Activated CD4-positive, alpha-beta memory T cell treated with anti-CD3 and anti-CD28 coated beads, Interleukin-2, amount 10 ng/mL, durations not matched to agents 7 days and 5 days (primary cell): ENCODE results near the gene PRKACG. TPM values are rescaled to one million over a fixed set of nuclear protein-coding genes. Genes with fewer than 3 reads are reported as not detected.

ENCODE experiments used
- CTCF ChIA-PET: fragments of 350-600 bp; sonication (Branson Sonifier 250); formaldehyde crosslinking; loops from one replicate; lab custom pipeline; 2021; ENCODE audit warnings: antibody characterized with exemption, inconsistent platforms; lab: Charles Lee
- POLR2A ChIA-PET: fragments of 350-600 bp; sonication (Branson Sonifier 250); formaldehyde crosslinking; loops from one replicate; lab custom pipeline; 2021; ENCODE audit warnings: antibody characterized with exemption; lab: Charles Lee
- DNase-seq: peaks from one replicate; pipeline ENCODE4 v3.0.0-alpha.2; 2020
- H3K27ac Mint-ChIP-seq: one replicate; pipeline ENCODE4 v1.8.0; 2021; ENCODE audit warnings: mild to moderate bottlenecking, mixed read lengths
- H3K27me3 Mint-ChIP-seq: one replicate; pipeline ENCODE4 v1.8.0; 2021; ENCODE audit warnings: mixed read lengths
- H3K36me3 Mint-ChIP-seq: one replicate; pipeline ENCODE4 v1.8.0; 2021; ENCODE audit warnings: low read depth, mixed read lengths
- H3K4me1 Mint-ChIP-seq: one replicate; pipeline ENCODE4 v1.8.0; 2021; ENCODE audit warnings: mixed read lengths
- H3K4me3 Mint-ChIP-seq: one replicate; pipeline ENCODE4 v1.8.0; 2021; ENCODE audit warnings: mild to moderate bottlenecking, mixed read lengths
- H3K9me3 Mint-ChIP-seq: one replicate; pipeline ENCODE4 v1.8.0; 2021; ENCODE audit warnings: mixed read lengths
- total RNA-seq, 2 experiments: library from RNA; stranded (reverse); gene quantifications; one replicate each; pipeline ENCODE4 v1.2.3, GENCODE V29; 2021

The PRKACG gene
- total RNA-seq, 2 experiments from 2014 or later: not detected

- Mint-ChIP-seq H3K27me3 (no peaks in the 10 kb centered on the region), H3K4me3 (no peak overlapping the region), H3K9me3 (peaks cover 7% of the 10 kb centered on the region), H3K36me3 (peaks cover 8% of the 10 kb centered on the region), H3K4me1 (peaks cover 76% of the 10 kb centered on the region), H3K27ac (no peak overlapping the region)
- POLR2A ChIA-PET: no interaction called here
- DNase-seq: no peak
- CTCF ChIA-PET: no interaction called here
Observed at GRCh38 chr9:68978501-68978900, 35.4 kb downstream of the PRKACG start.

DNA sequence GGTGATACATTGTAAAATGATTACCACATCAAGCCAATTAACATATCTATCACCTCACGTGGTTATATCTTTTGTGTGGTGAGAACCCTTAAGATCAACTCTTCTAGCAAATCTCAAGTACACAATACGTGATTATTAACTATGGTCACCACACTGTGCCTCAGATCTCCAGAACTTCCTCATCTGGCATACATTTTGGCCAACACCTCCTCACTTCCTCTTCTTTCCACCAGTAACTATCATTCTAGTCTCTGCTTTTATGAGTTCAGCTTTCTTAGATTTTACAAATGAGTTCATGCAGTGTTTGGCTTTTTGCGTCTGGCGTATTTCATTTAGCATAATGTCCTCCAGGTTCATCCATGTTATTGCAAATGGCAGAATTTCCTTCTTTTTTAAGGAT lies 35.8 kb downstream of the PRKACG start:
- peaks cover 75% of the 10 kb centered on the region for H3K4me1 Mint-ChIP-seq
- H3K36me3 Mint-ChIP-seq: peaks cover 8% of the 10 kb centered on the region
- CTCF ChIA-PET: no interaction called here
- POLR2A ChIA-PET: no interaction called here
- H3K9me3 Mint-ChIP-seq: peaks cover 7% of the 10 kb centered on the region
- no peak for DNase-seq
- no peaks in the 10 kb centered on the region for H3K27me3 Mint-ChIP-seq
- no peak overlapping the region for H3K4me3 Mint-ChIP-seq
- H3K27ac Mint-ChIP-seq: no peak overlapping the region

DNA sequence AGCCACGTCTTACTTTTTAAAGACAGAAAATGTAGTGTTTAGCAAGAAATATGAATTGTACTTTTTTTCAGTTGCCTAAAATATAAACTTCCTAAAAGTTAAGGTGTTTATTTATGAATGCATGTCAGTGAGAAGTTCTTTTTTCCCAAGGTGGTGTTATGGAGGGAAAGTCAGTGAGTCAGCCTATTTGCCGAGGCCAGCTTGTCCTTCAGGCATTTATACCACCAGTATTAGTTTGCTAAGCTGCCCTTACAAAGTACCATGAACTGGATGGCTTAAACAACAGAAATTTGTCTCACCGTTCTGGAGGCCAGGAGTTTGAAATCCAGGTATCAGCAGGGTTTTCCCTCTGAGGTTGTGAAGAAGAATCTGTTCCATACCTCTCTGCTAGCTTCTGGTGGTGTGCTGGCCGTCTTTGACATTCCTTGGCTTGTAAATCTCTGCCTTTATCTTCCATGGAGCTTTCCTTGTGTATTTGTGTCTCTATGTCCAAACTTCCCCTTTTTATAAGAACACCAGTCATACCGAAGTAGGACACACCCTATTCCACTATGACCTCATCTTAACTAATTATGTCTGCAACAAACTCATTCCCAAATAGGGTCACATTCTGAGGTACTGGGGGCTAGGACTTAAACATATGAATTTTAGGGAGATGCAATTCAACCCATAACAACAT lies 38.4 kb downstream of the PRKACG start:
- Mint-ChIP-seq H3K27me3 (no peaks in the 10 kb centered on the region), H3K4me3 (peak overlapping the region; percentile 38), H3K36me3 (peaks cover 17% of the 10 kb centered on the region), H3K27ac (peak overlapping the region; percentile 81), H3K4me1 (peaks cover 72% of the 10 kb centered on the region), H3K9me3 (peaks cover 11% of the 10 kb centered on the region)
- POLR2A ChIA-PET: interaction anchor here (0.6 to 3.0 kb wide), 5 partner anchors 10 to 61 kb away, joined by 3 to 11 read pairs (median 3); partner anchors contain the start of gene FXN
- no peak for DNase-seq
- CTCF ChIA-PET: interaction anchor here (0.9 to 2.5 kb wide), 9 partner anchors 9 to 407 kb away, joined by 3 to 11 read pairs (median 3); partner anchors contain the start of gene FXN

DNA sequence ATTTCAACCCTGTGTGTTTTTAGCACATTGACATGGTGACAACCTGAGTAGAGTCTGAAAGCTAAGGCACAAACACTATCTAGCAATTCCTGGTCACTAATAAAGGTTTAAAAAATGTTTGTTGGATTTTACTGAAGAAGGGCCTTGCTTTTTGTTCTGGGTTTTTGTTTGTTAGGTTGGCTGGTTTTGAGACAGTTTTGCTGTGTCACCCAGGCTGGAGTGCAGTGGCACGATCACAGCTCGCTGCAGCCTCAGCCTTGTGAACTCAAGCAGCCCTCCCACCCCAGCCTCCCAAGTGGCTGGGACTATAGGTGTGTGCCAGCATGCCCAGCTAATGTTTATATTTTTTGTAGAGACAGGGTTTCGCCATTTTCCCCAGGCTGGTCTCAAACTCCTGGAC lies 39.0 kb downstream of the PRKACG start:
- no peak for DNase-seq
- Mint-ChIP-seq H3K9me3 (peaks cover 11% of the 10 kb centered on the region), H3K4me1 (peaks cover 67% of the 10 kb centered on the region), H3K27me3 (no peaks in the 10 kb centered on the region), H3K4me3 (peak overlapping the region; percentile 48), H3K36me3 (peaks cover 17% of the 10 kb centered on the region), H3K27ac (peak overlapping the region; percentile 81)
- ChIA-PET CTCF (interaction anchor here (0.5 to 2.5 kb wide), 14 partner anchors 9 to 407 kb away, joined by 3 to 11 read pairs (median 3); partner anchors contain the start of gene FXN), POLR2A (interaction anchor here (0.7 to 3.0 kb wide), 12 partner anchors 9 to 196 kb away, joined by 3 to 11 read pairs (median 3); partner anchors contain the start of gene FXN)

DNA sequence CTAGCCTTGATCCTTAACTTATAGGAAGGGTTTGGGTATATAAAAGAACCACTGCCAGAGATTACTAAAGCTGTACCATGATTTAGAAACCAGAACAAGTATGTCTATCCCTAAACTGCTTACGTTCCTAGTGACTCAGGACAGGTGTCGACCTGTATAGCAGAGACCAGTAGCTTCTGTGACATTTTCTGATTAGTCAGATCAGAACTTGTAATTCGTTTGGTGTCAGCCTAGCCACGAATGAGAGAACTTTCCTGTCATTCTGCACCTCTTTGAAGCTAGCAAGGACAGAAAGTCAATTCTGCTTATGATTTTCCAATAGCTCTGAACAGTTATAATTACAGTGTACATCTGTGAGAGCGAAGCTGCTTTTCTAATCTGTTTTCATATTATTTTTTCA lies 39.5 kb downstream of the PRKACG start:
- peaks cover 11% of the 10 kb centered on the region for H3K9me3 Mint-ChIP-seq
- ChIA-PET CTCF (interaction anchor here (0.5 to 2.5 kb wide), 14 partner anchors 8 to 406 kb away, joined by 3 to 11 read pairs (median 3); partner anchors contain the start of gene FXN), POLR2A (interaction anchor here (0.7 to 3.0 kb wide), 14 partner anchors 9 to 195 kb away, joined by 3 to 11 read pairs (median 4); partner anchors contain the start of gene FXN)
- peak overlapping the region; percentile 81 for H3K27ac Mint-ChIP-seq
- H3K4me3 Mint-ChIP-seq: peak overlapping the region; percentile 49
- peaks cover 17% of the 10 kb centered on the region for H3K36me3 Mint-ChIP-seq
- peaks cover 63% of the 10 kb centered on the region for H3K4me1 Mint-ChIP-seq
- no peaks in the 10 kb centered on the region for H3K27me3 Mint-ChIP-seq
- DNase-seq: peak; percentile 40

DNA sequence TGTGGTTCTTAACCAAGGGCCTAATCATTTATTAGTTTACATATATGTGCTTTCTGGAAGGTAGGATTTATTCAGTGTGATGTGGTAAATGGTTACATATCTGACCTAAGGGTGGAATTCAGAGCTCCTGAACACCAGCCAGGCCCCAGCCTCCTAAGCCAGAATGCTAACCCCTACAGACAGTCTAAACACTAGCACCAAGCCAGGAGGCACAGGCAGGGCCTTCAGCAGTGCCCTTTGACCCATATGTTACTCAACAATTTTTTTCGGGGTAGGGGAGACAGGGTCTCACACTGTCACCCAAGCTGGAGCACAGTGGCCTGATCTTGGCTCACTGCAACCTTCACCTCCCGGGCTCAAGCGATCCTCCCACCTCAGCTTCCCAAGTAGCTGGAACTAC lies 40.3 kb downstream of the PRKACG start:
- ChIA-PET POLR2A (interaction anchor here (0.9 to 3.0 kb wide), 8 partner anchors 8 to 61 kb away, joined by 3 to 11 read pairs (median 6); no protein-coding TSS in a partner anchor), CTCF (interaction anchor here (1.1 to 2.5 kb wide), 3 partner anchors 26 to 194 kb away, joined by 3 to 11 read pairs (median 6); a partner anchor contains a TSS)
- peaks cover 17% of the 10 kb centered on the region for H3K36me3 Mint-ChIP-seq
- DNase-seq: no peak
- peaks cover 11% of the 10 kb centered on the region for H3K9me3 Mint-ChIP-seq
- H3K27ac Mint-ChIP-seq: peak overlapping the region; percentile 81
- peak overlapping the region; percentile 49 for H3K4me3 Mint-ChIP-seq
- peaks cover 54% of the 10 kb centered on the region for H3K4me1 Mint-ChIP-seq
- H3K27me3 Mint-ChIP-seq: no peaks in the 10 kb centered on the region

- DNase-seq: no peak
- POLR2A ChIA-PET: no interaction called here
- H3K36me3 Mint-ChIP-seq: peaks cover 8% of the 10 kb centered on the region
- H3K4me1 Mint-ChIP-seq: peaks cover 36% of the 10 kb centered on the region
- H3K9me3 Mint-ChIP-seq: peaks cover 4% of the 10 kb centered on the region
- H3K4me3 Mint-ChIP-seq: no peak overlapping the region
- H3K27me3 Mint-ChIP-seq: no peaks in the 10 kb centered on the region
- CTCF ChIA-PET: no interaction called here
- H3K27ac Mint-ChIP-seq: no peak overlapping the region
Observed at GRCh38 chr9:68970151-68970550, 43.8 kb downstream of the PRKACG start.

GRCh38 chr9:68969538-68969937 lies 44.4 kb downstream of the PRKACG start:
- H3K36me3 Mint-ChIP-seq: peaks cover 8% of the 10 kb centered on the region
- peaks cover 4% of the 10 kb centered on the region for H3K9me3 Mint-ChIP-seq
- H3K4me3 Mint-ChIP-seq: no peak overlapping the region
- POLR2A ChIA-PET: no interaction called here
- no peaks in the 10 kb centered on the region for H3K27me3 Mint-ChIP-seq
- no peak overlapping the region for H3K27ac Mint-ChIP-seq
- no peak for DNase-seq
- CTCF ChIA-PET: interaction anchor here (0.7 kb wide), 1 partner anchor 111 kb away, joined by 3 read pairs; no protein-coding TSS in a partner anchor
- peaks cover 30% of the 10 kb centered on the region for H3K4me1 Mint-ChIP-seq

- ChIA-PET CTCF (interaction anchor here (1.3 to 2.1 kb wide), 2 partner anchors 18 to 32 kb away, joined by 3 to 6 read pairs; no protein-coding TSS in a partner anchor), POLR2A (interaction anchor here (0.9 to 1.0 kb wide), 2 partner anchors 13 to 22 kb away, joined by 3 read pairs; no protein-coding TSS in a partner anchor)
- peaks cover 4% of the 10 kb centered on the region for H3K9me3 Mint-ChIP-seq
- H3K4me3 Mint-ChIP-seq: no peak overlapping the region
- no peak for DNase-seq
- H3K27ac Mint-ChIP-seq: no peak overlapping the region
- H3K36me3 Mint-ChIP-seq: peaks cover 8% of the 10 kb centered on the region
- peaks cover 14% of the 10 kb centered on the region for H3K4me1 Mint-ChIP-seq
- H3K27me3 Mint-ChIP-seq: no peaks in the 10 kb centered on the region
Observed at GRCh38 chr9:68967800-68968199, 46.1 kb downstream of the PRKACG start.

DNA sequence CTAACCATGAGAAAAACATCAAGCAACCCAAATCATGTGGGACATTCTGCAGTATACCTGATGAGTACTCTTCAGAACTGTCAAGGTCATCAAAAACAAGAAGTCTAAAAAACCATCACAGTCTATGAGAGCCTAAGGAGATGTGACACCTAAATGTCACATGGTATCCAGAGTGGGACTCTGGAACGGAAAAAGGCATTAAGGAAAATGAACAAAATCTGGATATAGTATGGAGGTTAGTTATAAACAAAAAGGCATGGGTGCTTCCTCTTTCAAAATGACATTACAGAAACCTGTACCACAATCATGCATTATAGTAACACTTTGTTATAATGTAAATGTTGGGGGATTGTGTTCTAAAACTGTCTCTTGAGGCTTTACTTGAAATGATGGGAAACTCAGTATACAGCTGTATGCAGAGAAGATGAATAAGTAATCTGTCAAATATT lies 47.4 kb downstream of the PRKACG start:
- ChIA-PET POLR2A (interaction anchor here (2.7 kb wide), 1 partner anchor 8 kb away, joined by 11 read pairs; no protein-coding TSS in a partner anchor), CTCF (interaction anchor here (1.1 to 2.1 kb wide), 2 partner anchors 33 to 398 kb away, joined by 3 to 6 read pairs; no protein-coding TSS in a partner anchor)
- Mint-ChIP-seq H3K4me1 (peaks cover 7% of the 10 kb centered on the region), H3K27me3 (peaks cover under 1% of the 10 kb centered on the region), H3K9me3 (peaks cover under 1% of the 10 kb centered on the region), H3K36me3 (peaks cover 2% of the 10 kb centered on the region), H3K27ac (no peak overlapping the region), H3K4me3 (no peak overlapping the region)
- no peak for DNase-seq

DNA sequence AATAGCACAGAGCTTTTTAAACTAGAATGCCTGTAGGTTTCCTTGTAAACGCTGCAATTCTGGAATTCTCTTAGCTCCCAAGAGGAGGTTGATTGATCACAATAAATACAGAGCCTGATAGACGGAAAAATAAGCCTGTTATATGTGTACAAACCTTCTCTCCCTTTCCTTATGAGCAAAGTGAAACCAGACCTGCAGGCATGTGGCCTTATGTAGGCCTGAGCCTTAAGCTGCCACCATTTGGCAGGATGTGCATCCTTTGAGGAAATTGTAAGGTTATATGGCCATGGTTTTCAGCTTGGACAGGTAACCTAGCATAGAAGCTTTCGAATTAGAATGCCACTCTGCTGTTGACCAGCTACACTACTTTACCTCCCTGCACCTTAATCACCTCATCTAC lies 49.1 kb downstream of the PRKACG start:
- Mint-ChIP-seq H3K4me3 (no peak overlapping the region), H3K36me3 (no peaks in the 10 kb centered on the region), H3K27ac (no peak overlapping the region), H3K27me3 (peaks cover 11% of the 10 kb centered on the region), H3K4me1 (peaks cover 3% of the 10 kb centered on the region), H3K9me3 (no peaks in the 10 kb centered on the region)
- no peak for DNase-seq
- CTCF ChIA-PET: interaction anchor here (1.1 to 1.3 kb wide), 2 partner anchors 10 to 35 kb away, joined by 3 read pairs; no protein-coding TSS in a partner anchor
- POLR2A ChIA-PET: interaction anchor here (0.9 to 2.7 kb wide), 3 partner anchors 9 to 185 kb away, joined by 3 to 11 read pairs (median 3); a partner anchor contains a TSS

DNA sequence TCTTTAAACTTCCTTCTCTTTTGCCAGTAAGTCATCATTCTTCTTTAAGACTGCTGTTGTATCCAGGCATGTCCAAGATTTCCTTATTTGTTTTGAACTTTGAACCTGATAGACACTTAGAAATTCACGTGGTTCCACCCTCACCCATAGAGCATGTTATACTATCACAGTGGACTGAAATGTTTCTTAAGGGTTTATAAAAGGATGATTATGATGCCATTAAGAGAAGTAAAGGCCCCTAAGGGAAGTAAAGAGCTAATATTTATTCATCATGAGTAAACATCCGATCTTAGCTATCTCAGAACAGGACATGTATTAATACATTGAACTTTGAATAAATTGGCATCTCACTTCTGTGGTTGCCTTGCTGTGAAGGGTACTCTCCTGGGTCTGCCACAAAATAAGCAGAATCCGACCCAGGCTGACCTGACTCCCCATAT lies 49.8 kb downstream of the PRKACG start:
- Mint-ChIP-seq H3K4me1 (peaks cover 3% of the 10 kb centered on the region), H3K9me3 (no peaks in the 10 kb centered on the region), H3K4me3 (no peak overlapping the region), H3K27ac (no peak overlapping the region), H3K36me3 (no peaks in the 10 kb centered on the region), H3K27me3 (peaks cover 15% of the 10 kb centered on the region)
- POLR2A ChIA-PET: interaction anchor here (0.9 to 2.7 kb wide), 3 partner anchors 10 to 184 kb away, joined by 3 to 11 read pairs (median 3); a partner anchor contains a TSS
- CTCF ChIA-PET: interaction anchor here (1.1 to 1.3 kb wide), 2 partner anchors 10 to 36 kb away, joined by 3 read pairs; no protein-coding TSS in a partner anchor
- DNase-seq: no peak
